Mesendoderm (in vitro differentiated cells): ENCODE data around the gene TENM4.
A peak's percentile ranks its signal among the peaks of the same experiment; 100 is the strongest.
"Not testable (repeated sequence)": the region's sequence is repeated elsewhere in the genome, so short reads cannot be mapped to it uniquely, and the experiment has no call there.

Source experiments
- DNase-seq: peaks from one replicate; pipeline ENCODE4 v3.0.0; 2013
- H2AK5ac ChIP-seq: 2 replicates; pipeline ENCODE4 v1.6.1; 2013; ENCODE audit warnings: low read length, inconsistent platforms
- H2BK120ac ChIP-seq: 2 replicates; pipeline ENCODE4 v1.6.1; 2013; ENCODE audit warnings: low read depth, mild to moderate bottlenecking, low read length, moderate library complexity, mixed read lengths
- H2BK15ac ChIP-seq: replicated peaks from 2 replicates; pipeline ENCODE4 v1.6.1; 2013; ENCODE audit warnings: low read depth, mild to moderate bottlenecking, moderate library complexity
- H2BK5ac ChIP-seq: 2 replicates; pipeline ENCODE4 v1.6.1; 2013; ENCODE audit warnings: low read length, inconsistent platforms
- H3K18ac ChIP-seq: 2 replicates; pipeline ENCODE4 v1.6.1; 2013; ENCODE audit warnings: mild to moderate bottlenecking, low read length, mixed read lengths
- H3K23ac ChIP-seq: one replicate; pipeline ENCODE4 v1.6.1; 2013; ENCODE audit warnings: low read length
- H3K27ac ChIP-seq: 2 replicates; pipeline ENCODE4 v1.5.1; 2013; ENCODE audit warnings: low read depth, mild to moderate bottlenecking, inconsistent platforms, low read length, moderate library complexity
- H3K27me3 ChIP-seq: 2 replicates; pipeline ENCODE4 v1.6.1; 2013; ENCODE audit warnings: low read length, control low read depth, mild to moderate bottlenecking, inconsistent platforms; ENCODE audit not compliant: insufficient read depth, poor library complexity
- H3K36me3 ChIP-seq: 2 replicates; pipeline ENCODE4 v1.6.1; 2013; ENCODE audit warnings: low read length, inconsistent platforms; ENCODE audit not compliant: control insufficient read depth, insufficient read depth
- H3K4ac ChIP-seq: one replicate; pipeline ENCODE4 v1.6.1; 2013; ENCODE audit warnings: low read depth, mild to moderate bottlenecking, low read length, moderate library complexity
- H3K4me1 ChIP-seq: 2 replicates; pipeline ENCODE4 v1.6.1; 2013; ENCODE audit warnings: low read depth, low read length, inconsistent platforms; ENCODE audit not compliant: control insufficient read depth
- H3K4me2 ChIP-seq: 2 replicates; pipeline ENCODE4 v1.6.1; 2013; ENCODE audit warnings: low read length
- H3K4me3 ChIP-seq: 2 replicates; pipeline ENCODE4 v1.5.1; 2013; ENCODE audit warnings: mild to moderate bottlenecking, low read length
- H3K56ac ChIP-seq: one replicate; pipeline ENCODE4 v1.6.1; 2013; ENCODE audit warnings: low read length
- H3K79me1 ChIP-seq: 2 replicates; pipeline ENCODE4 v1.6.1; 2013; ENCODE audit warnings: low read length, inconsistent platforms
- H3K79me2 ChIP-seq: 2 replicates; pipeline ENCODE4 v1.6.1; 2013; ENCODE audit warnings: mild to moderate bottlenecking, low read length; ENCODE audit not compliant: control insufficient read depth, insufficient read depth
- H3K9ac ChIP-seq: 2 replicates; pipeline ENCODE4 v1.6.1; 2013; ENCODE audit warnings: low read length, inconsistent platforms
- H4K5ac ChIP-seq: one replicate; pipeline ENCODE4 v1.6.1; 2013; ENCODE audit warnings: low read length
- H4K8ac ChIP-seq: one replicate; pipeline ENCODE4 v1.6.1; 2013; ENCODE audit warnings: low read depth, mild to moderate bottlenecking, control low read depth, low read length, moderate library complexity
- WGBS: extraction: QIAGEN DNeasy Blood & Tissue Kit; methylation state at CpG from one replicate; pipeline ENCODE4 v1.1.7; 2013; ENCODE audit warnings: low lambda C conversion rate, missing lambda C conversion rate; ENCODE audit not compliant: insufficient coverage; ENCODE audit errors: extremely low coverage; 5-methylcytosine and 5-hydroxymethylcytosine counted together

The TENM4 gene

GRCh38 chr11:78612721-78613377 is 828.0 kb downstream of the TENM4 start:
- H3K23ac ChIP-seq: no peak overlapping the region
- no peaks in the 10 kb centered on the region for H3K36me3 ChIP-seq
- no peak overlapping the region for H2BK5ac ChIP-seq
- H3K79me2 ChIP-seq: no peaks in the 10 kb centered on the region
- H3K4ac ChIP-seq: no peak overlapping the region
- H3K4me3 ChIP-seq: no peak overlapping the region
- H3K79me1 ChIP-seq: no peaks in the 10 kb centered on the region
- H3K4me2 ChIP-seq: no peak overlapping the region
- H3K27me3 ChIP-seq: no peaks in the 10 kb centered on the region
- DNase-seq: no peak
- H3K27ac ChIP-seq: no peak overlapping the region
- H4K5ac ChIP-seq: no peak overlapping the region
- H3K56ac ChIP-seq: no peak overlapping the region
- no CpG with 5 or more reads among the region's 4 CpGs for WGBS
- H2AK5ac ChIP-seq: no peak overlapping the region
- H3K18ac ChIP-seq: no peak overlapping the region
- peaks cover 1% of the 10 kb centered on the region for H3K4me1 ChIP-seq
- no peak overlapping the region for H2BK120ac ChIP-seq
- H4K8ac ChIP-seq: no peak overlapping the region
- H3K9ac ChIP-seq: no peak overlapping the region
- H2BK15ac ChIP-seq: no peak overlapping the region

GRCh38 chr11:78609321-78609720 is 831.5 kb downstream of the TENM4 start:
- not testable (repeated sequence) for H3K4me1 ChIP-seq, H2AK5ac ChIP-seq, H2BK5ac ChIP-seq, H3K4me3 ChIP-seq, H3K18ac ChIP-seq, H3K36me3 ChIP-seq, H3K4me2 ChIP-seq, H3K9ac ChIP-seq, H3K56ac ChIP-seq, H4K5ac ChIP-seq, H3K27ac ChIP-seq, H2BK120ac ChIP-seq, H3K23ac ChIP-seq, H2BK15ac ChIP-seq, H3K4ac ChIP-seq, H3K79me1 ChIP-seq, H3K27me3 ChIP-seq, H3K79me2 ChIP-seq, H4K8ac ChIP-seq
- DNase-seq: peak; percentile 78
- no CpG with 5 or more reads among the region's 5 CpGs for WGBS

GRCh38 chr11:78607696-78608095 is 833.1 kb downstream of the TENM4 start:
- Histone ChIP-seq H2BK15ac (no peak overlapping the region), H3K9ac (no peak overlapping the region), H3K4me2 (no peak overlapping the region), H3K36me3 (no peaks in the 10 kb centered on the region), H3K27ac (no peak overlapping the region), H3K23ac (no peak overlapping the region), H4K8ac (no peak overlapping the region), H3K4ac (no peak overlapping the region), H3K4me1 (peaks cover 3% of the 10 kb centered on the region), H3K56ac (no peak overlapping the region), H2BK5ac (no peak overlapping the region), H2AK5ac (no peak overlapping the region), H3K4me3 (no peak overlapping the region), H3K79me2 (no peaks in the 10 kb centered on the region), H3K79me1 (no peaks in the 10 kb centered on the region), H3K18ac (no peak overlapping the region), H3K27me3 (no peaks in the 10 kb centered on the region), H4K5ac (no peak overlapping the region), H2BK120ac (no peak overlapping the region)
- DNase-seq: peak; percentile 69

GRCh38 chr11:78606667-78607066 is 834.2 kb downstream of the TENM4 start:
- Histone ChIP-seq H3K56ac (no peak overlapping the region), H2AK5ac (no peak overlapping the region), H4K5ac (no peak overlapping the region), H2BK15ac (no peak overlapping the region), H3K27ac (no peak overlapping the region), H3K79me1 (no peaks in the 10 kb centered on the region), H3K36me3 (no peaks in the 10 kb centered on the region), H3K23ac (no peak overlapping the region), H3K79me2 (no peaks in the 10 kb centered on the region), H3K9ac (no peak overlapping the region), H2BK120ac (no peak overlapping the region), H3K18ac (no peak overlapping the region), H3K4me2 (no peak overlapping the region), H3K4me1 (peaks cover 3% of the 10 kb centered on the region), H3K27me3 (no peaks in the 10 kb centered on the region), H3K4ac (no peak overlapping the region), H3K4me3 (no peak overlapping the region), H4K8ac (no peak overlapping the region), H2BK5ac (no peak overlapping the region)
- DNase-seq: peak; percentile 66
- WGBS: no CpG with 5 or more reads among the region's 3 CpGs

GRCh38 chr11:78605296-78605695 is 835.5 kb downstream of the TENM4 start:
- Histone ChIP-seq H2BK15ac (no peak overlapping the region), H3K4me3 (no peak overlapping the region), H2AK5ac (no peak overlapping the region), H3K4me1 (peaks cover 3% of the 10 kb centered on the region), H3K4ac (no peak overlapping the region), H2BK5ac (no peak overlapping the region), H3K27me3 (no peaks in the 10 kb centered on the region), H3K27ac (no peak overlapping the region), H3K79me1 (no peaks in the 10 kb centered on the region), H3K18ac (no peak overlapping the region), H4K8ac (no peak overlapping the region), H3K79me2 (no peaks in the 10 kb centered on the region), H3K56ac (no peak overlapping the region), H4K5ac (no peak overlapping the region), H3K36me3 (no peaks in the 10 kb centered on the region), H3K4me2 (no peak overlapping the region), H2BK120ac (no peak overlapping the region), H3K23ac (no peak overlapping the region), H3K9ac (no peak overlapping the region)
- WGBS: no CpG with 5 or more reads among the region's 7 CpGs
- DNase-seq: no peak

- H2BK120ac ChIP-seq: no peak overlapping the region
- no peaks in the 10 kb centered on the region for H3K27me3 ChIP-seq
- no peaks in the 10 kb centered on the region for H3K79me2 ChIP-seq
- no peak overlapping the region for H3K4ac ChIP-seq
- DNase-seq: no peak
- H3K36me3 ChIP-seq: no peaks in the 10 kb centered on the region
- H3K27ac ChIP-seq: no peak overlapping the region
- H2BK15ac ChIP-seq: no peak overlapping the region
- no peak overlapping the region for H3K4me3 ChIP-seq
- H2AK5ac ChIP-seq: no peak overlapping the region
- no peak overlapping the region for H3K56ac ChIP-seq
- H2BK5ac ChIP-seq: no peak overlapping the region
- no peak overlapping the region for H3K18ac ChIP-seq
- H3K79me1 ChIP-seq: no peaks in the 10 kb centered on the region
- H3K9ac ChIP-seq: no peak overlapping the region
- H4K8ac ChIP-seq: no peak overlapping the region
- peaks cover 3% of the 10 kb centered on the region for H3K4me1 ChIP-seq
- no peak overlapping the region for H3K23ac ChIP-seq
- no CpG with 5 or more reads among the region's 1 CpG for WGBS
- H4K5ac ChIP-seq: no peak overlapping the region
- no peak overlapping the region for H3K4me2 ChIP-seq
Observed at GRCh38 chr11:78603792-78604191, 837.0 kb downstream of the TENM4 start.
